Neural cell (in vitro differentiated cells): ENCODE data around the gene NACA2.

Source experiments
- EP300 ChIP-seq: fragments of 450-650 bp; conservative IDR thresholded peaks from 2 replicates; pipeline ENCODE4 v1.6.1; 2014; ENCODE audit warnings: antibody characterized with exemption, mild to moderate bottlenecking, moderate library complexity; ENCODE audit not compliant: poor library complexity, severe bottlenecking
- EZH2 ChIP-seq: fragments of 200-600, 300-800 bp; shearing (Covaris generic), sonication (generic); IDR thresholded peaks from 2 replicates; pipeline ENCODE4 v1.6.1; 2014; ENCODE audit warnings: antibody characterized with exemption, low read length, borderline replicate concordance, mild to moderate bottlenecking; ENCODE audit not compliant: insufficient read depth, poor library complexity, severe bottlenecking
- MXI1 ChIP-seq: fragments of 450-650 bp; conservative IDR thresholded peaks from 2 replicates; pipeline ENCODE4 v1.6.1; 2014; ENCODE audit warnings: antibody characterized with exemption, mild to moderate bottlenecking; ENCODE audit not compliant: poor library complexity, severe bottlenecking
- POLR2AphosphoS5 ChIP-seq: IDR thresholded peaks from 2 replicates; pipeline ENCODE4 v1.6.1; 2012
- RAD21 ChIP-seq: fragments of 450-650 bp; conservative IDR thresholded peaks from 2 replicates; pipeline ENCODE4 v1.6.1; 2014; ENCODE audit warnings: antibody characterized with exemption, mild to moderate bottlenecking, moderate library complexity
- TF ChIP-seq, protein P1 (sequence below): IDR thresholded peaks from 2 replicates; pipeline ENCODE4 v1.6.1; 2012; ENCODE audit warnings: borderline replicate concordance
- TF ChIP-seq, protein P2 (sequence below): fragments of 450-650 bp; IDR thresholded peaks from 2 replicates; pipeline ENCODE4 v1.5.1; 2014; ENCODE audit warnings: antibody characterized with exemption, mild to moderate bottlenecking, moderate library complexity; ENCODE audit not compliant: poor library complexity, severe bottlenecking

DNA sequence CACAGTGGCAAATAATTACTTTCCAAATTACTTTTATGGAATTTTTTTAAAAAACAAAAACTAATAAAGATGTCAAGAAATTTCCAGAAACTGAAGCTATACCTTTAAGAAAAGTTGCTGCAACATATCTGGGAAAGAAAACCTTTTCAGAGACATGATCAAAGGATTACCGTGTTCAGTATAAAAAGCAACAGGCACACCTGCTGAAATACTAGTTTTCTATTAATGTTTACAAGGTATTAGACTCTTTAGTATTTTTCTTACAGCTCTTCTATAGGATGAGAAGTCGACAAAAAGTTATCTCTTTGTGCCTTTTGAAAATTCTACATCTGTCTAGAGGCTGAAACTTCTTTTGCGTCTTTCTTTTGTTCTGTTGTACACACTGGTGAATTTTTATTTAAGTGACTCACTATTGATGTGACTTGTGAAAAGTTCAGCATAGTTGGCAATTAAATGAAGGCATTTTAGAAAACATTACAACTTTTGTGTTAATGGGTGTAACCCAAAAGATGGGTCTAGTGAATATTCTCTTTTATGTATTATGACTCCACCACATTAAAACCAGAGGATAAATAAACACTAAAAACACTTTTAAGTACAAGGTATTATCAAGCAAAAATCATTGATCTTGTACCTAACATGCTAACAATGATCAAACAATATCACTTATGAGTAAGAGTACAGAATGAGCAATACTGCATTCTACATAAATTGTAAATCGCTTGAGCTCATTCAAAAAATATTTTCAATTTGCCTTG, 23.8 kb downstream of the NACA2 start:
- TF ChIP-seq, protein P1, sequence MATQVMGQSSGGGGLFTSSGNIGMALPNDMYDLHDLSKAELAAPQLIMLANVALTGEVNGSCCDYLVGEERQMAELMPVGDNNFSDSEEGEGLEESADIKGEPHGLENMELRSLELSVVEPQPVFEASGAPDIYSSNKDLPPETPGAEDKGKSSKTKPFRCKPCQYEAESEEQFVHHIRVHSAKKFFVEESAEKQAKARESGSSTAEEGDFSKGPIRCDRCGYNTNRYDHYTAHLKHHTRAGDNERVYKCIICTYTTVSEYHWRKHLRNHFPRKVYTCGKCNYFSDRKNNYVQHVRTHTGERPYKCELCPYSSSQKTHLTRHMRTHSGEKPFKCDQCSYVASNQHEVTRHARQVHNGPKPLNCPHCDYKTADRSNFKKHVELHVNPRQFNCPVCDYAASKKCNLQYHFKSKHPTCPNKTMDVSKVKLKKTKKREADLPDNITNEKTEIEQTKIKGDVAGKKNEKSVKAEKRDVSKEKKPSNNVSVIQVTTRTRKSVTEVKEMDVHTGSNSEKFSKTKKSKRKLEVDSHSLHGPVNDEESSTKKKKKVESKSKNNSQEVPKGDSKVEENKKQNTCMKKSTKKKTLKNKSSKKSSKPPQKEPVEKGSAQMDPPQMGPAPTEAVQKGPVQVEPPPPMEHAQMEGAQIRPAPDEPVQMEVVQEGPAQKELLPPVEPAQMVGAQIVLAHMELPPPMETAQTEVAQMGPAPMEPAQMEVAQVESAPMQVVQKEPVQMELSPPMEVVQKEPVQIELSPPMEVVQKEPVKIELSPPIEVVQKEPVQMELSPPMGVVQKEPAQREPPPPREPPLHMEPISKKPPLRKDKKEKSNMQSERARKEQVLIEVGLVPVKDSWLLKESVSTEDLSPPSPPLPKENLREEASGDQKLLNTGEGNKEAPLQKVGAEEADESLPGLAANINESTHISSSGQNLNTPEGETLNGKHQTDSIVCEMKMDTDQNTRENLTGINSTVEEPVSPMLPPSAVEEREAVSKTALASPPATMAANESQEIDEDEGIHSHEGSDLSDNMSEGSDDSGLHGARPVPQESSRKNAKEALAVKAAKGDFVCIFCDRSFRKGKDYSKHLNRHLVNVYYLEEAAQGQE, result no peak
- TF ChIP-seq, protein P2, sequence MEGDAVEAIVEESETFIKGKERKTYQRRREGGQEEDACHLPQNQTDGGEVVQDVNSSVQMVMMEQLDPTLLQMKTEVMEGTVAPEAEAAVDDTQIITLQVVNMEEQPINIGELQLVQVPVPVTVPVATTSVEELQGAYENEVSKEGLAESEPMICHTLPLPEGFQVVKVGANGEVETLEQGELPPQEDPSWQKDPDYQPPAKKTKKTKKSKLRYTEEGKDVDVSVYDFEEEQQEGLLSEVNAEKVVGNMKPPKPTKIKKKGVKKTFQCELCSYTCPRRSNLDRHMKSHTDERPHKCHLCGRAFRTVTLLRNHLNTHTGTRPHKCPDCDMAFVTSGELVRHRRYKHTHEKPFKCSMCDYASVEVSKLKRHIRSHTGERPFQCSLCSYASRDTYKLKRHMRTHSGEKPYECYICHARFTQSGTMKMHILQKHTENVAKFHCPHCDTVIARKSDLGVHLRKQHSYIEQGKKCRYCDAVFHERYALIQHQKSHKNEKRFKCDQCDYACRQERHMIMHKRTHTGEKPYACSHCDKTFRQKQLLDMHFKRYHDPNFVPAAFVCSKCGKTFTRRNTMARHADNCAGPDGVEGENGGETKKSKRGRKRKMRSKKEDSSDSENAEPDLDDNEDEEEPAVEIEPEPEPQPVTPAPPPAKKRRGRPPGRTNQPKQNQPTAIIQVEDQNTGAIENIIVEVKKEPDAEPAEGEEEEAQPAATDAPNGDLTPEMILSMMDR, result no peak
- TF ChIP-seq EP300, result no peak
- no peak for TF ChIP-seq EZH2
- TF ChIP-seq POLR2AphosphoS5, result no peak
- TF ChIP-seq MXI1, result no peak
- no peak for TF ChIP-seq RAD21
